ENCODE data around the gene SLC12A8. TPM values are rescaled to one million over a fixed set of nuclear protein-coding genes. Genes with fewer than 3 reads are reported as not detected.
A peak's percentile ranks its signal among the peaks of the same experiment; 100 is the strongest.

SLC12A8 gene
- total and polyA plus RNA-seq, 10 donors, result 0.32 to 2.8 (median 1.3) TPM

- no peak for DNase-seq
- Histone ChIP-seq H3K27ac (no peak overlapping the region), H3K27me3 (replicated peaks in 1 of 7) (no peaks in the 10 kb centered on the region), H3K36me3 (no peaks in the 10 kb centered on the region), H3K9me3 (no peaks in the 10 kb centered on the region), H3K4me1 (peaks cover 0 to 2% (median under 1%) of the 10 kb centered on the region in 6 donors), H3K4me3 (no peak overlapping the region)
- WGBS, 5 donors, result 88 to 98% (median 93%) methylated on average over 5 of the region's 5 CpGs
- TF ChIP-seq, protein P1, sequence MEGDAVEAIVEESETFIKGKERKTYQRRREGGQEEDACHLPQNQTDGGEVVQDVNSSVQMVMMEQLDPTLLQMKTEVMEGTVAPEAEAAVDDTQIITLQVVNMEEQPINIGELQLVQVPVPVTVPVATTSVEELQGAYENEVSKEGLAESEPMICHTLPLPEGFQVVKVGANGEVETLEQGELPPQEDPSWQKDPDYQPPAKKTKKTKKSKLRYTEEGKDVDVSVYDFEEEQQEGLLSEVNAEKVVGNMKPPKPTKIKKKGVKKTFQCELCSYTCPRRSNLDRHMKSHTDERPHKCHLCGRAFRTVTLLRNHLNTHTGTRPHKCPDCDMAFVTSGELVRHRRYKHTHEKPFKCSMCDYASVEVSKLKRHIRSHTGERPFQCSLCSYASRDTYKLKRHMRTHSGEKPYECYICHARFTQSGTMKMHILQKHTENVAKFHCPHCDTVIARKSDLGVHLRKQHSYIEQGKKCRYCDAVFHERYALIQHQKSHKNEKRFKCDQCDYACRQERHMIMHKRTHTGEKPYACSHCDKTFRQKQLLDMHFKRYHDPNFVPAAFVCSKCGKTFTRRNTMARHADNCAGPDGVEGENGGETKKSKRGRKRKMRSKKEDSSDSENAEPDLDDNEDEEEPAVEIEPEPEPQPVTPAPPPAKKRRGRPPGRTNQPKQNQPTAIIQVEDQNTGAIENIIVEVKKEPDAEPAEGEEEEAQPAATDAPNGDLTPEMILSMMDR (IDR thresholded peaks at IDR 0.05 in 8 of 11, conservative IDR thresholded peaks at IDR 0.05 in 3 of 11), result no peak
- TF ChIP-seq POLR2AphosphoS5 (IDR thresholded peaks at IDR 0.05), result no peak
- no peak for TF ChIP-seq POLR2A (IDR thresholded peaks at IDR 0.05)
- intact Hi-C loops (cut with DNase I; ENCODE audit: low total_unique reads), result no loop called here
Measured at GRCh38 chr3:125061646-125062045, 150.9 kb downstream of the SLC12A8 start.

DNA sequence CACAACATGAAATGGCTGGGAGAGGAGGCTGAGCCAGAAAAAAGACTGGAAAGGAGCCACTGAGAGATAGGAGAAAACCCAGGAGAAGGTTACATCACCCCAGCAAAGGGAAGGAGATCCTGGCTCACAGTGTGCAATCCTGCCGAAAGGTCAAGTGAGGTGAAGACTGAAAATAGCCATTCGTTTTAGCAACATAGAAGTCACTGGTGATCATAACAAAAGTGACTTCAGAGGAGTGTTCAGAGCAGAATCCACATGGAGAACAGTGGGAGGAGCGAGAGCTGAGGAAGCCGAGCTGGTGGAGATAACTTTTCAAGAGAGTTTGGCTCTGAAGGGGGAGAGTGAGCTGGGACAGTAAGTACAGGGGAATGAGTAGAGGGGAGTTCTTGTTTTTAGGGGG is 151.4 kb downstream of the SLC12A8 start:
- DNase-seq, result no peak
- H3K4me3 ChIP-seq, result no peak overlapping the region
- H3K27me3 ChIP-seq (replicated peaks in 1 of 7), result no peaks in the 10 kb centered on the region
- H3K36me3 ChIP-seq, result no peaks in the 10 kb centered on the region
- no peaks in the 10 kb centered on the region for H3K9me3 ChIP-seq
- peaks cover 0 to 7% (median 6%) of the 10 kb centered on the region in 6 donors for H3K4me1 ChIP-seq
- intact Hi-C loops (cut with DNase I; ENCODE audit: low total_unique reads), result no loop called here
- TF ChIP-seq POLR2A (IDR thresholded peaks at IDR 0.05), result no peak
- TF ChIP-seq POLR2AphosphoS5 (IDR thresholded peaks at IDR 0.05), result peak in 1 of 3 donors; percentile 27
- WGBS, 5 donors, result 73 to 85% (median 76%) methylated on average over 4 of the region's 4 CpGs
- no peak overlapping the region for H3K27ac ChIP-seq

GRCh38 chr3:125059488-125060245 is 152.9 kb downstream of the SLC12A8 start:
- 78 to 88% (median 84%) methylated on average over 7 of the region's 7 CpGs for WGBS, 5 donors
- no peak for TF ChIP-seq POLR2A (IDR thresholded peaks at IDR 0.05)
- no peak for TF ChIP-seq POLR2AphosphoS5 (IDR thresholded peaks at IDR 0.05)
- TF ChIP-seq, protein P1 (IDR thresholded peaks at IDR 0.05 in 8 of 11, conservative IDR thresholded peaks at IDR 0.05 in 3 of 11), result no peak
- Histone ChIP-seq H3K4me3 (no peak overlapping the region), H3K27ac (no peak overlapping the region), H3K36me3 (no peaks in the 10 kb centered on the region), H3K9me3 (no peaks in the 10 kb centered on the region), H3K4me1 (peaks cover 0 to 13% (median 8%) of the 10 kb centered on the region in 6 donors), H3K27me3 (replicated peaks in 1 of 7) (peaks cover 0 to 4% (median 0%) of the 10 kb centered on the region in 7 donors)
- no peak for DNase-seq
- intact Hi-C loops (cut with DNase I; ENCODE audit: low total_unique reads), result loop anchor here (10.0 kb wide), 2 partner anchors 55 to 85 kb away; no protein-coding TSS in a partner anchor

DNA sequence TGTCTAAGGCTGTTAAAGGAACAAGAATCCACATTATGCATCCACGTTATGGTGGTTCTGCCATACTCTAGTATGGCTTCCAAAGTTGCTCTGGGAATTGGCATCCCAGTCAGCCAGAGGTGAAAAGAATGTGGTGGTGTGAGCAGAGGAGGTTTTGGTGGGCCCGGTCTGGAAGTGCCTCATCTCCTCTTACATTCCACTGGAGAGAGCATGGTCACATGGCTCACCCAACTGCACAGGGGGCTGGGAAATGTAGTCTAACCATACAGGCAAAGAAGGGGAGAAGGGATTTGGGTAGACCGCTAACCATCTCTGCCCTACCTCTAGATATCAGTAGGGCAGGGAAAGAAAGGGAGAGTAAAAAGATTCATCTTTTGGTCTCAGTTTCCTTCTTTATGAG is 153.6 kb downstream of the SLC12A8 start:
- Histone ChIP-seq H3K27me3 (replicated peaks in 1 of 7) (peaks cover 0 to 4% (median 0%) of the 10 kb centered on the region in 7 donors), H3K4me1 (peaks cover 3 to 19% (median 15%) of the 10 kb centered on the region in 6 donors), H3K9me3 (no peaks in the 10 kb centered on the region), H3K4me3 (no peak overlapping the region), H3K27ac (no peak overlapping the region), H3K36me3 (no peaks in the 10 kb centered on the region)
- DNase-seq, result no peak
- intact Hi-C loops (cut with DNase I; ENCODE audit: low total_unique reads), result loop anchor here (10.0 kb wide), 2 partner anchors 56 to 86 kb away; no protein-coding TSS in a partner anchor
- 93 to 100% (median 96%) methylated on average over 3 of the region's 3 CpGs for WGBS, 5 donors
- no peak for TF ChIP-seq POLR2AphosphoS5 (IDR thresholded peaks at IDR 0.05)
- no peak for TF ChIP-seq POLR2A (IDR thresholded peaks at IDR 0.05)
- TF ChIP-seq, protein P1 (IDR thresholded peaks at IDR 0.05 in 8 of 11, conservative IDR thresholded peaks at IDR 0.05 in 3 of 11), result no peak
